ENCODE results near the gene TCF25.
"Not testable (repeated sequence)": the region's sequence is repeated elsewhere in the genome, so short reads cannot be mapped to it uniquely, and the experiment has no call there.

Gene TCF25

GRCh38 chr16:89873109-89873971 lies at the start of gene TCF25:
Gene TCF25 (plus strand): TSS chr16:89873592. CDS start chr16:89873668, 76 bp downstream.
- DNase-seq (ENCODE audit: low read depth in 2 of 2), result peak; percentile 76 to 79

DNA sequence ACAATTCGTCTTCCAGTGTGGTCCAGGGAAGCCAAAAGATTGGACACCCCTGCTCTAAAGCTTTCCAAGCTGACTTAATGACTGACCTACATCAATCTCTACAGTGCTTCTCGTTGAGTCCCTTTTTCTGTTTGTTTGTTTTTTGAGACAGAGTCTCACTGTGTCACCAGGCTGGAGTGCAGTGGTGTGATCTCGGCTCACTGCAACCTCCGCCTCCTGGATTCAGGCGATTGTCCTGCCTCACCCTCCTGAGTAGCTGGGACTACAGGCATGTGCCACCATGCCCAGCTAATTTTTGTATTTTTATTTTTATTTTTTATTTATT lies 49.6 kb upstream of the TCF25 start:
- not testable (repeated sequence) for DNase-seq (ENCODE audit: low read depth in 2 of 2)

- DNase-seq (ENCODE audit: low read depth in 2 of 2), result no peak
Observed at GRCh38 chr16:89826531-89827382, 46.6 kb upstream of the TCF25 start.

GRCh38 chr16:89827383-89828198 lies 45.8 kb upstream of the TCF25 start:
- no peak for DNase-seq (ENCODE audit: low read depth in 2 of 2)

DNA sequence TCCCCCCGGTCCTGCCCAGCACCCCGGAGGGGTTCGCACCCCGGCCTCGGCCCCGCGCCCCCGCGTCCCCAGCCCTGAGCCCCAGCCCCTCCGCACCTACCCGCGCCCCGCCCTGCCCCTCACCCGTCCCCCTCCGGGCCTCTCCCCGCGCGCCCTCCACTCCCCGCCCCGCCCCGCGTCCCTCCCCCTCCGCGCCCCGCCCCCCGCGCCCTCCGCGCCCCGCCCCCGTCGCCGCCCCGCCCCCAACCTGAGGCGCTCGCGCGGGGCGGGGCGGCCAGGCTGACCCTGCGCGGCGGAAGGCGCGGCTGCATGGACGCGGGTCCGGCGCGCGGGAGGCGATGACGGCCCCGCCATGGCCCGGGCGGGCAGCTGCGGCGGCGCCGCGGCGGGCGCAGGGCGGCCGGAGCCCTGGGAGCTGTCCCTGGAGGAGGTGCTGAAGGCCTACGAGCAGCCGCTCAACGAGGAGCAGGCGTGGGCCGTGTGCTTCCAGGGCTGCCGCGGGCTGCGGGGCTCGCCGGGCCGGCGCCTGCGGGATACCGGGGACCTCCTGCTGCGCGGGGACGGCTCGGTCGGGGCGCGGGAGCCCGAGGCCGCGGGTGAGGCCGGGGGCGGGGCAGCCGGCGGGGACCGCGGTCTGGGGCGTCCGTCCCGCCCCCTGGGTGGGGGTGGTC lies 45.1 kb upstream of the TCF25 start, which contains the start of gene SPIRE2:
Gene SPIRE2 (plus strand): TSS at position 277 of the 671 bp plus-strand sequence. CDS start 76 bp downstream, at position 353.
- DNase-seq (ENCODE audit: low read depth in 2 of 2), result peak; percentile 47 to 56

- DNase-seq (ENCODE audit: low read depth in 2 of 2), result no peak
Observed at GRCh38 chr16:89828870-89829629, 44.3 kb upstream of the TCF25 start.

DNA sequence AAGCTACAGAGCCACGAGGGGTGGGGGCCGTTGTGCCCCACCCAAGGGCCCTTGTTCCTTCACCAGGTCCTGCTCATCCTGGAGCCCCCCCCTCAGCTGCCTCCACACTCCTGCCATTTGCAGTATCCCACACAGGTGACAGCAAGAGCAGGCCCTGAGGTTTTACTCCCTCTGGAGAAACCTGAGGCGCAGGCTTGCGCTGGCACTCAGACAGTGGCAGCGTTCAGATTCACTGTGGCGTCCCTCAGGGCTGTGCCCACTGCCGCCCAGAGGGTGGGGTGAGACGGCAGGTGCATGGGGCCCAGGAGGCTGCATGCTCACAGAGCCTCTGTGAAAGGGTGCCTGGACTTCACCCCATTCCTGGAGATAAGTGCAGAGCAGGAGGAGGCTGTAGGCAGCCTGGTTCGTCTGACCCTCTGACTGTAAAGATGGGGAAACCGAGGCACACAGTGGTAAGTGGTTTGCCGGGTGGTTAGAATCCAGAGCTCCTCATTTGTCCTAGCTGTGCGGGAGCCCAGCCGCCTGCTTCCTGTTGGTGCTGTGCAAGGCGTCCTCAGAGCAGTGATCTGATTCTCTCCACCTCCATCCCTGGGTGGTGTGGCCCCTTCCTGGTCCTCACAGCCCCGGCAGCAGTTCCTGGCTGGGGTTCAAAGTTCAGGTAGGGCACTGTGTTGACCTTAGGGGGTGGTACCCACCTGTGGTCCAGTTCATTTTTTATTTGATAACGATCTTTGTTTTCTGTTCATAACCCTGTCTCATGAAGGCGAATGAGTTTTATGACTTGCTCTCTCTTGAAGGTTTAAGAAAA lies 43.6 kb upstream of the TCF25 start:
- DNase-seq (ENCODE audit: low read depth in 2 of 2), result no peak

GRCh38 chr16:89831810-89832328 lies 41.5 kb upstream of the TCF25 start:
- no peak for DNase-seq (ENCODE audit: low read depth in 2 of 2)

GRCh38 chr16:89833664-89834363 lies 39.6 kb upstream of the TCF25 start:
- DNase-seq (ENCODE audit: low read depth in 2 of 2), result not testable (repeated sequence)

- DNase-seq (ENCODE audit: low read depth in 2 of 2), result not testable (repeated sequence)
Observed at GRCh38 chr16:89834813-89835363, 38.5 kb upstream of the TCF25 start.

GRCh38 chr16:89836484-89836883 lies 36.9 kb upstream of the TCF25 start:
- DNase-seq (ENCODE audit: low read depth in 2 of 2), result not testable (repeated sequence)

- DNase-seq (ENCODE audit: low read depth in 2 of 2), result no peak
Observed at GRCh38 chr16:89837014-89837546, 36.3 kb upstream of the TCF25 start.

- no peak for DNase-seq (ENCODE audit: low read depth in 2 of 2)
Observed at GRCh38 chr16:89841275-89841674, 32.1 kb upstream of the TCF25 start.

DNA sequence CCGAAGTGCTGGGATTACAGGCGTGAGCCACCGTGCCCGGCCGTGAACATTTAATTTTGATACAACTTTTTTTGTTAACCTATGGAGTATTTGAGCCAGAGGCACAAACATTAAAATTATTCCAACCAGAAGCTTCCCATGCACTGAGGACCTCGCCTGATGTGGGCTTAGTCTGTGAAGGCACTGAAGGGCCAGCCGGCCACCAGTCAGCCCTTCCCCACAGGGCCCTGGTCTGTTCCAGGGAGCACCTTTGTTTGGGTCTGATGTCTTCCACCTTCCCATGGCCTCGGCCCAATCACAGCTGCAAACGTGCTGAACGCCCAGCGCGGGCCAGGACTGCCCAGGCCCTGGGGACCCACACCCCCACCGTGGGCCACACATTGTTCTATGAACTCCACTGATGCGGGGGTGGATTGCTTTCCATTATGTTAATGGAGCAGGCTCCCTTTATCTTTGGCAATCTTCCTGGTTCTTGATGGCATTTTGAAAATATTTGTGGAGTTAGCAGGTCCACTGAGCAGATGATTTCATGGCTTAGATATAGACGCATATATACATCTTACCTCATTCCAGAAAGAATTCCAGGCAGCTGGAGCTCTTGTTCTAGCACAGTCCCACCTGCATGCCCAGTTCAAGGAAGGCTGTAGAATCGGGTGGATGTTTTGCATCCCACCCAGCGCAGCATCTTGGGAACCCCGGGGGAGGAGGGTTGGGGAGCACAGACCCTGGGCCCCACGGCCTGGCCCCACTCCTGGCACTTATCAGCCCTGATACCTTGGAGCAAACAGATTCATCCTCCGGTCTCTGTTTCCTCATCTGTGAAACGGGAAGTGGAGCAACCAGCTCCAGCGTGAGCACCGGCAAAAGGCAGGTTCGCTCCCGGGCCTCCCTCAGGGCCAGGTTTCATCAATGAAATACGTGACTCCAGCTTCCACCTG lies 30.7 kb upstream of the TCF25 start:
- DNase-seq (ENCODE audit: low read depth in 2 of 2), result no peak

DNA sequence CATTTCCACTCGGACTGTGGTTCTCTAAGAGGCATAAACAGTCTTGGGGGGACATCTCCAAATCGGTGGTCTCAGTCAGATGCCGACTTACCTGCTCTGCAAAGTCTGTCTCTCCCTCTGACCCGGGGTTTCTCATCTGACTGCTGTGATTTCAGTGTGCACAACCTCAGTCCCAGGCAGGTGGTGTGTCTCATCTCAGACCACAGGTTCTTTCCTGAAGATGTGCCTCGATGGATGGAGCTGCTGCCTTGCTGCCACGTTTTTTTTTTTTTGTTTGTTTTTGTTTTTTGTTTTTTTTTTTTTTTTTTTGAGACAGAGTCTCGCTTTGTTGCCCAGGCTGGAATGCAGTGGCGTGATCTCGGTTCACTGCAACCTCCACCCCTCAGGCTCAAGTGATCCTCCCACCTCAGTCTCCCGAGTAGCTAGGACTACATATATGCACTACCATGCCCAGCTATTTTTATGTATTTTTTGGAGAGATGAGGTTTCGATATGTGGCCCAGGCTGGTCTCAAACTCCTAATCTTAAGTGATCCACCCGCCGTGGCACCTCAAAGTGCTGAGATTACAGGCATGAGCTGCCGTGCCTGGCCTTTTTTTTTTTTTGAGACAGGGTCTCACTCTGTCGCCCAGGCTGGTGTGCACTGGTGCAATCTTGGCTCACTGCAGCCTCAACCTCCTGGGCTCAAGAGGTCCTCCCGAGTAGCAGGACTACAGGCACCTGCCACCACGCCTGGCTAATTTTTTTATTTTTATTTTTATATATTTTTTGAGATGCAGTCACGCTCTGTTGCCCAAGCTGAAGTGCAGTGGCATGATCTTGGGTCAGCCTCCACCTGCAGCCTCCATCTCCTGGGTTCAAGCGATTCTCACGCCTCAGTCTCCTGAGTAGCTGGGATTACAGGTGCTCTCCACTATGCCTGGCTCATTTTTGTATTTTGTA lies 29.7 kb upstream of the TCF25 start:
- DNase-seq (ENCODE audit: low read depth in 2 of 2), result no peak

Data from activated CD4-positive, alpha-beta T cell treated with anti-CD3 and anti-CD28 coated beads for 24 hours (primary cell).